Muscle of arm (tissue), 12 donors: Measurements from ENCODE around the gene WDR72. TPM values are rescaled to one million over a fixed set of nuclear protein-coding genes. Genes with fewer than 3 reads are reported as not detected.
"Not testable (repeated sequence)": the region's sequence is repeated elsewhere in the genome, so short reads cannot be mapped to it uniquely, and the experiment has no call there.

Experiments used
- DNase-seq: peaks from one replicate; pipeline ENCODE4 v3.0.0-alpha.2; 2013
- polyA plus RNA-seq, 12 donors: library from polyadenylated mRNA; unstranded; fragments of 120-200 nt; gene quantifications; one replicate each; pipeline ENCODE4 v1.2.1, GENCODE V29; 2013; ENCODE audit not compliant: insufficient read length in 12 of 12

WDR72 gene
- polyA plus RNA-seq, 12 donors = 0.17 to 1.3 (median 0.25) TPM; not detected in 2

- DNase-seq = no peak
Measured at GRCh38 chr15:53710906-53711305, 48.6 kb downstream of the WDR72 start.

GRCh38 chr15:53709821-53710220, 49.6 kb downstream of the WDR72 start:
- DNase-seq = no peak

- no peak for DNase-seq
Measured at GRCh38 chr15:53695365-53695764, 64.1 kb downstream of the WDR72 start.

GRCh38 chr15:53694476-53694874, 65.0 kb downstream of the WDR72 start:
- no peak for DNase-seq

GRCh38 chr15:53693729-53694475, 65.6 kb downstream of the WDR72 start:
- peak; percentile 58 for DNase-seq

GRCh38 chr15:53684162-53684561, 75.3 kb downstream of the WDR72 start:
- not testable (repeated sequence) for DNase-seq

- no peak for DNase-seq
Measured at GRCh38 chr15:53681056-53681455, 78.4 kb downstream of the WDR72 start.

- no peak for DNase-seq
Measured at GRCh38 chr15:53675832-53676231, 83.6 kb downstream of the WDR72 start.

- no peak for DNase-seq
Measured at GRCh38 chr15:53671545-53671944, 87.9 kb downstream of the WDR72 start.

- no peak for DNase-seq
Measured at GRCh38 chr15:53670701-53671100, 88.8 kb downstream of the WDR72 start.

GRCh38 chr15:53665930-53666329, 93.5 kb downstream of the WDR72 start:
- DNase-seq = no peak

GRCh38 chr15:53658827-53659555, 100.5 kb downstream of the WDR72 start:
- DNase-seq = no peak

GRCh38 chr15:53658255-53658654, 101.2 kb downstream of the WDR72 start:
- no peak for DNase-seq

GRCh38 chr15:53648934-53649333, 110.5 kb downstream of the WDR72 start:
- no peak for DNase-seq

GRCh38 chr15:53644660-53645059, 114.8 kb downstream of the WDR72 start:
- no peak for DNase-seq

- no peak for DNase-seq
Measured at GRCh38 chr15:53634517-53635106, 124.9 kb downstream of the WDR72 start.

GRCh38 chr15:53627279-53627678, 132.2 kb downstream of the WDR72 start:
- no peak for DNase-seq

- no peak for DNase-seq
Measured at GRCh38 chr15:53625962-53626845, 133.3 kb downstream of the WDR72 start.

- no peak for DNase-seq
Measured at GRCh38 chr15:53625260-53625659, 134.2 kb downstream of the WDR72 start.

- DNase-seq = no peak
Measured at GRCh38 chr15:53618461-53618860, 141.0 kb downstream of the WDR72 start.

GRCh38 chr15:53611145-53611920, 148.1 kb downstream of the WDR72 start:
- no peak for DNase-seq
